HG02981 (cell line): Measurements from ENCODE around the gene ARHGEF28.

ENCODE experiments used
- ATAC-seq: cut with Tn5 transposase; IDR thresholded peaks from one replicate; pipeline ENCODE4 v1.9.1; 2021; ENCODE audit warnings: mild to moderate bottlenecking, moderate library complexity; ENCODE audit not compliant: unreplicated experiment

The ARHGEF28 gene

GRCh38 chr5:73921741-73922140 lies 295.7 kb downstream of the ARHGEF28 start:
- no peak for ATAC-seq

GRCh38 chr5:73922224-73922623 lies 296.2 kb downstream of the ARHGEF28 start:
- ATAC-seq: no peak

GRCh38 chr5:73922875-73923557 lies 297.0 kb downstream of the ARHGEF28 start:
- ATAC-seq: no peak

- ATAC-seq: no peak
Measured at GRCh38 chr5:73928476-73929070, 302.6 kb downstream of the ARHGEF28 start.

- no peak for ATAC-seq
Measured at GRCh38 chr5:73935719-73936118, 309.7 kb downstream of the ARHGEF28 start.

- ATAC-seq: no peak
Measured at GRCh38 chr5:73938280-73938937, 312.4 kb downstream of the ARHGEF28 start.

- no peak for ATAC-seq
Measured at GRCh38 chr5:73938938-73939320, 312.9 kb downstream of the ARHGEF28 start.

- no peak for ATAC-seq
Measured at GRCh38 chr5:73939557-73939956, 313.6 kb downstream of the ARHGEF28 start.

GRCh38 chr5:73940026-73940425 lies 314.0 kb downstream of the ARHGEF28 start:
- no peak for ATAC-seq

- ATAC-seq: no peak
Measured at GRCh38 chr5:73940801-73941200, 314.8 kb downstream of the ARHGEF28 start.

- ATAC-seq: no peak
Measured at GRCh38 chr5:73942783-73943182, 316.8 kb downstream of the ARHGEF28 start.

- ATAC-seq: no peak
Measured at GRCh38 chr5:73943397-73943796, 317.4 kb downstream of the ARHGEF28 start.

- no peak for ATAC-seq
Measured at GRCh38 chr5:73944581-73944980, 318.6 kb downstream of the ARHGEF28 start.

GRCh38 chr5:73945505-73945904 lies 319.5 kb downstream of the ARHGEF28 start:
- ATAC-seq: no peak

- ATAC-seq: no peak
Measured at GRCh38 chr5:73946278-73946677, 320.3 kb downstream of the ARHGEF28 start.

GRCh38 chr5:73946919-73947602 lies 321.1 kb downstream of the ARHGEF28 start:
- ATAC-seq: no peak

- ATAC-seq: no peak
Measured at GRCh38 chr5:73947906-73948640, 322.1 kb downstream of the ARHGEF28 start.

GRCh38 chr5:73948720-73949119 lies 322.7 kb downstream of the ARHGEF28 start:
- ATAC-seq: no peak

- ATAC-seq: no peak
Measured at GRCh38 chr5:73950441-73950873, 324.5 kb downstream of the ARHGEF28 start.

- no peak for ATAC-seq
Measured at GRCh38 chr5:73950912-73951430, 325.0 kb downstream of the ARHGEF28 start.

- ATAC-seq: no peak
Measured at GRCh38 chr5:73952872-73953271, 326.9 kb downstream of the ARHGEF28 start.
